GM12878 (cell line): Measurements from ENCODE around the gene SMC1B.

ENCODE experiments used
- EZH2 ChIP-seq: IDR thresholded peaks from 2 replicates; pipeline ENCODE4 v1.6.1; 2012; ENCODE audit warnings: low read depth, mild to moderate bottlenecking, control low read depth, inconsistent platforms, low read length, borderline replicate concordance; ENCODE audit not compliant: control insufficient read depth
- HCFC1 ChIP-seq: fragments of 150-350 bp; IDR thresholded peaks from 2 replicates; pipeline ENCODE4 v1.6.1; 2014; ENCODE audit warnings: low read length
- JUNB ChIP-seq: IDR thresholded peaks from 2 replicates; pipeline ENCODE4 v1.6.1; 2016; ENCODE audit warnings: antibody characterized with exemption, mild to moderate bottlenecking
- PAX5 ChIP-seq: IDR thresholded peaks from 2 replicates; pipeline ENCODE4 v1.6.1; 2011; ENCODE audit warnings: low read depth, low read length, borderline replicate concordance
- RCOR1 ChIP-seq: conservative IDR thresholded peaks from 2 replicates; pipeline ENCODE4 v1.6.1; 2012; ENCODE audit warnings: low read depth, low read length, improper control_type of control experiment

DNA sequence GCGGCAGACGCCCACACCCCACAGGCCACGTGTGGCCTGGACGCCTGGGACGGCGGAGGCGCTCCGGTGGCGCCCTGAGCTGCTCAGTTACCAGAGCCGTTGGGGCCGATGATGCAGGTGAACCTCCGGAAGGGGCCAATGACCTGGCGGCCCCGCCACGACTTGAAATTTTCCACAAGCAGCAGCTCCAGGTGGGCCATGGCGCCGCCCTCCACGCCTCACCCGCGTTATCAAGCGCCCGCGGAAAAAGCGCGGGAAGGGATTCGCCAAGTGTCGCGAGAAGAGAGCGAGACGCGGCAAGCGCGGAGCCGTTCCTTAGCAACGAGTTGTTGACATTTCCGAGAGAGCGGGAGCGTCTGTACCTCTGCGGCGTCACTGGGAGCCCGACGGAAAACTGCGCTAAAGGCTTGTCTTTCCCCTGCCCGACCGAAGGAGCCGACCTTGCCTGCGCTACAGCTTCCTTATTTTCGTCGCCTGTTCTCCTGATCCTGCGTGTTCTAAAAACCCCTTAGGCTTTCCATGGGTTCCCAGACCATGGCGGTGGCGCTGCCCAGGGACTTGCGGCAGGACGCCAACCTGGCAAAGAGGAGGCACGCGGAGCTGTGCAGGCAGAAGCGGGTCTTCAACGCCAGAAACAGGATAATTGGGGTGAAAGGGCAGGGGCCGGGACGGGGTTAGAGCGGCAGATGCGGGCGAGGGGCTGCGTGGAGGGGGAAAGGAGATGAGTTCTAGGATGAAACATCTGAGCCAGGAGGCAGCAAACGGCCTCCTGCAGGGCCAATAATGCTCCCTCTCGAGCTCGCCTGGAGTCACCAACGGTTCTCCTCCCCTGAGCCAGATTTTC is at the start of gene SMC1B, which contains the start of gene RIBC2:
- TF ChIP-seq EZH2: no peak
- TF ChIP-seq RCOR1: no peak
- no peak for TF ChIP-seq PAX5
- TF ChIP-seq HCFC1: no peak
- no peak for TF ChIP-seq JUNB
